Mucosa of descending colon (tissue), 3 donors: Measurements from ENCODE around the gene PIWIL1. TPM values are rescaled to one million over a fixed set of nuclear protein-coding genes. Genes with fewer than 3 reads are reported as not detected.

ENCODE experiments used
- ATAC-seq: fragments of 200-7000 bp; cut with Tn5 transposase; one replicate; pipeline ENCODE4 v1.9.1; 2020; ENCODE audit warnings: mild to moderate bottlenecking, moderate library complexity
- DNase-seq, 3 donors: peaks; one replicate each; pipeline ENCODE4 v3.0.0-alpha.2; 2020
- H3K36me3 ChIP-seq: fragments of 200-600 bp; one replicate; pipeline ENCODE4 v1.8.0; 2021; ENCODE audit warnings: low read depth, mild to moderate bottlenecking
- H3K4me1 ChIP-seq: fragments of 200-600 bp; one replicate; pipeline ENCODE4 v1.8.0; 2021; ENCODE audit warnings: low read depth, mild to moderate bottlenecking
- H3K4me3 ChIP-seq: fragments of 200-600 bp; one replicate; pipeline ENCODE4 v1.8.0; 2021; ENCODE audit warnings: mild to moderate bottlenecking
- H3K9me3 ChIP-seq: fragments of 200-600 bp; one replicate; pipeline ENCODE4 v1.8.0; 2021; ENCODE audit warnings: mild to moderate bottlenecking
- CTCF ChIP-seq: fragments of 200-600 bp; IDR thresholded peaks from one replicate; pipeline ENCODE4 v1.8.0; 2022; ENCODE audit warnings: antibody characterized with exemption, mild to moderate bottlenecking
- intact Hi-C, 2 donors: fragments of 100-400 bp; cut with DNase I in 1 of 2; cut with micrococcal nuclease in 1 of 2; formaldehyde crosslinking; loops; one replicate each; pipeline versions ENCODE4 v1.11.0 to v1.11.1; 2022; cut with DNase I, micrococcal nuclease
- total RNA-seq, 3 donors: library from RNA; stranded (reverse); fragmentation: NEBNext Ultra II Directional in 2 of 3; extraction: Animal tissue kit (Norgen Biotek cat#: 25700) in 2 of 3; gene quantifications; one replicate each; pipeline versions ENCODE4 v1.2.1 to v1.2.4, GENCODE V29; 2021 to 2023
- donor health status: DM: no; HTN: no; CAD: no; lungs with moderate emphysema.
- donor health status: DM: no; HTN: no; CAD: no.
- donor health status: DM: no; HTN: yes; CAD: no.

The PIWIL1 gene
- total RNA-seq, 3 donors from 2014 or later: 0.23 TPM; not detected in 2

- DNase-seq: no peak
- ATAC-seq: no peak
- no peak for TF ChIP-seq CTCF
- intact Hi-C loops: no loop called here
- Histone ChIP-seq H3K36me3 (no peaks in the 10 kb centered on the region), H3K9me3 (no peaks in the 10 kb centered on the region), H3K4me1 (no peaks in the 10 kb centered on the region), H3K4me3 (no peak overlapping the region)
Measured at GRCh38 chr12:130419116-130419515, 81.4 kb downstream of the PIWIL1 start.

DNA sequence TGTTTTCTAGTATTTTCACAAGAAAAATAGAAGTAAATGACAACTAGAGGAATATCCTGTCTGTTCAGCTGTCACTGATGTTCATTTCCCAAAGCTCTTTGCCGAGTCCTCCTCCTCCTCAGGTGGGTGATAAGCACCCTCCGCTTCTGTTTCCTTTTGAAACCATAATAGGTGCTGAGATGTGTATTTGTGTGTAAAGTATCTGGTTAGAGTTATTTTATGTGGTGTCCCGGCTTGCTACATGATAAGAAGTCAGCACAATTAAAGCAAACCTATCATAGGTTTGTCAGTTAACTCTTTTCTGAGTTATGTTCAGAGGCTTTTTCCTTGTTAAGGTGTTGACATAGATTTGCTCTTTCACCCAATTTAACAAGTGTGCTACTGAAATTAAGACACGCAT is 82.4 kb downstream of the PIWIL1 start:
- ATAC-seq (peak; percentile 38), DNase-seq (no peak)
- Histone ChIP-seq H3K4me3 (no peak overlapping the region), H3K36me3 (no peaks in the 10 kb centered on the region), H3K9me3 (no peaks in the 10 kb centered on the region), H3K4me1 (no peaks in the 10 kb centered on the region)
- intact Hi-C loops: no loop called here
- TF ChIP-seq CTCF: no peak

- ATAC-seq (no peak), DNase-seq (no peak)
- H3K4me1 ChIP-seq: no peaks in the 10 kb centered on the region
- H3K4me3 ChIP-seq: no peak overlapping the region
- H3K9me3 ChIP-seq: no peaks in the 10 kb centered on the region
- intact Hi-C loops: no loop called here
- no peaks in the 10 kb centered on the region for H3K36me3 ChIP-seq
- TF ChIP-seq CTCF: no peak
Measured at GRCh38 chr12:130421896-130422295, 84.2 kb downstream of the PIWIL1 start.

Other genes with a start within 250 kb of the PIWIL1 start
- under 1 TPM; 0.14 to 0.48 (median 0.35) TPM for gene FZD10, start 175.4 kb upstream of the PIWIL1 start, total RNA-seq